Measurements from ENCODE around the gene IGF2BP2.

- TF ChIP-seq POLR2A (IDR thresholded peaks at IDR 0.05; ENCODE audit: low read depth, low read length) (no peak), POLR2AphosphoS5 (IDR thresholded peaks at IDR 0.05; ENCODE audit: low read depth, low read length) (no peak), TAF1 (IDR thresholded peaks at IDR 0.05; ENCODE audit: low read depth, low read length) (no peak), SPI1 (IDR thresholded peaks at IDR 0.05; ENCODE audit: low read depth, low read length) (no peak)
Observed at GRCh38 chr3:185760550-185760949, 64.3 kb downstream of the IGF2BP2 start.

All from GM12891 (cell line).